Glomerular visceral epithelial cell (primary cell): Measurements from ENCODE around the gene BCKDHA.
"Not testable (repeated sequence)": the region's sequence is repeated elsewhere in the genome, so short reads cannot be mapped to it uniquely, and the experiment has no call there.

Source experiments
- DNase-seq: peaks from one replicate; pipeline ENCODE4 v3.0.0-alpha.2; 2016; ENCODE audit errors: extremely low spot score

Gene BCKDHA

GRCh38 chr19:41447732-41448332, 50.2 kb downstream of the BCKDHA start:
- no peak for DNase-seq

- DNase-seq: peak; percentile 70
Observed at GRCh38 chr19:41449079-41449864, 51.7 kb downstream of the BCKDHA start.

- DNase-seq: no peak
Observed at GRCh38 chr19:41449865-41450178, 52.2 kb downstream of the BCKDHA start.

- DNase-seq: no peak
Observed at GRCh38 chr19:41452584-41453275, 55.1 kb downstream of the BCKDHA start.

GRCh38 chr19:41455936-41456335, 58.3 kb downstream of the BCKDHA start:
- DNase-seq: no peak

GRCh38 chr19:41456342-41456918, 58.8 kb downstream of the BCKDHA start:
- no peak for DNase-seq

- no peak for DNase-seq
Observed at GRCh38 chr19:41457241-41457640, 59.6 kb downstream of the BCKDHA start.

- no peak for DNase-seq
Observed at GRCh38 chr19:41462497-41462896, 64.9 kb downstream of the BCKDHA start.

GRCh38 chr19:41463257-41464256, 65.9 kb downstream of the BCKDHA start:
- DNase-seq: not testable (repeated sequence)
